T-helper 17 cell (primary cell): ENCODE data around the gene VPS35. TPM values are rescaled to one million over a fixed set of nuclear protein-coding genes. Genes with fewer than 3 reads are reported as not detected.
A peak's percentile ranks its signal among the peaks of the same experiment; 100 is the strongest.
"Not testable (repeated sequence)": the region's sequence is repeated elsewhere in the genome, so short reads cannot be mapped to it uniquely, and the experiment has no call there.

Experiments
- ATAC-seq: fragments of 150-1000 bp; cut with Tn5 transposase; 2 replicates; pipeline ENCODE4 v1.10.0; 2021; ENCODE audit warnings: mild to moderate bottlenecking, moderate library complexity
- DNase-seq, 3 donors: peaks; one replicate each; pipeline versions ENCODE4 v3.0.0 to v3.0.0-alpha.2; 2020 to 2021
- H3K9me3 ChIP-seq: one replicate; pipeline ENCODE4 v1.7.0; 2013; ENCODE audit warnings: low read length, mild to moderate bottlenecking; ENCODE audit not compliant: control insufficient read depth, poor library complexity, severe bottlenecking
- H3K27ac Mint-ChIP-seq: one replicate; pipeline ENCODE4 v1.8.0; 2022; ENCODE audit warnings: mild to moderate bottlenecking, moderate library complexity, mixed read lengths
- H3K27me3 Mint-ChIP-seq: one replicate; pipeline ENCODE4 v1.8.0; 2022; ENCODE audit warnings: mixed read lengths
- H3K36me3 Mint-ChIP-seq: one replicate; pipeline ENCODE4 v1.8.0; 2022; ENCODE audit warnings: low read depth, mixed read lengths
- H3K4me1 Mint-ChIP-seq: one replicate; pipeline ENCODE4 v1.8.0; 2022; ENCODE audit warnings: mild to moderate bottlenecking, mixed read lengths
- H3K4me3 Mint-ChIP-seq: one replicate; pipeline ENCODE4 v1.8.0; 2022; ENCODE audit warnings: mild to moderate bottlenecking, moderate library complexity, mixed read lengths
- total RNA-seq, 4 donors: library from RNA in 2 of 4; stranded (reverse) in 2 of 4; gene quantifications; one replicate each; pipeline ENCODE4 v1.2.3 and lab custom pipeline; 2022 to 2026

Gene VPS35
- total RNA-seq, 2 donors from 2014 or later, result 37.6 to 43.7 TPM

DNA sequence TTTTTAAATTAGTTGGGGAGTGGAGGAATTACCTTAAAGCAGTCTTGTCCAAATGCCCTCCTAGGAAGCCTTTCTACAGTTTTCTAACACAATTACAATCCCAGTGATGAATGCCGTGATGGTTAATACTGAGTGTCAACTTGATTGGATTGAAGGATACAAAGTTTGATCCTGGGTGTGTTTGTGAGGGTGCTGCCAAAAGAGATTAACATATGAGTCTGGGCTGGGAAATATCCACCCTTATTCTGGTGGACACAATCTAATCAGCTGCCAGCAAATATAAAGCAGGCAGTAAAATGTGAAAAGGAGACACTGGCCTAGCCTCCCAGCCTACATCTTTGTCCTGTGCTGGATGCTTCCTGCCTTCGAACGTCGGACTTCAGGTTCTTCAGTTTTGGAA is 12.6 kb upstream of the VPS35 start:
- DNase-seq (no peak), ATAC-seq (no peak)
- Mint-ChIP-seq H3K27me3 (no peaks in the 10 kb centered on the region), H3K27ac (no peak overlapping the region), H3K4me1 (no peaks in the 10 kb centered on the region), H3K4me3 (no peak overlapping the region), H3K36me3 (no peaks in the 10 kb centered on the region)
- no peaks in the 10 kb centered on the region for H3K9me3 ChIP-seq

DNA sequence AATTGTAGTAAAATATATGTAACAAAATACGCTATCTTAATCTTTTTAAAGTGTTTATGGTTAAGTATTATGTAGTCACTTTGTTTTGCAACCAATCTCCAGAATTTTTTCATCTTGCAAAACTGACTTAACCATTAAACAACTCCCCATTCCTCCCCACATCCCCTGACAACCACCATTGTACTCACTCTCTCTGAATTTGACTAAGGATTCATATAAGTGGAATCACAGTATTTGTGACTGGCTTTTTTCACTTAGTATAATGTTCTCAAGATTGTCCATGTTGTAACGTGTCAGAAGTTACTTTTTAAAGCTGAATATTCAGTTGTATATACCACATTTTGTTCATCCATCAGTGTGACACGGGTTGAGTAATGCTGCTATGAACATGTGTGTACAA is 11.1 kb upstream of the VPS35 start:
- Mint-ChIP-seq H3K4me3 (no peak overlapping the region), H3K4me1 (no peaks in the 10 kb centered on the region), H3K36me3 (no peaks in the 10 kb centered on the region), H3K27ac (no peak overlapping the region), H3K27me3 (no peaks in the 10 kb centered on the region)
- ATAC-seq (no peak), DNase-seq (no peak)
- no peaks in the 10 kb centered on the region for H3K9me3 ChIP-seq

DNA sequence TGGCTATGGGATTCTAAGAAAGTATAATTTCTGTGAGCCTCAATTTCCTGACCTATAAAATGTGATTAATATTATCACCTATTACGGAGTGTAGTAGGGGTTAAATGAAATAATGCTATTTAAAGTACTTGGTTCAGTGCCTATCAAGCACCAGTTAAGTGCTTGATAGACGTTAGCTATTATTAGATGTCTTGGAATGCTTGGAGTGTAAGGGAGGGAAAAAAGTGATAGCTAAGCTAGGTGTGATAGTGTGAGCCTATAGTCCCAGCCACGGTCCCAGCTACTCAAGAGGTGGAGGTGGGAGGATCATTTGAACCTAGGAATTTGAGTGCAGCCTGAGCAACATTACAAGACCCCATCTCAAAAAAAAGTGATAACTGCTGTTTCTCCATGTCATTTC is 8.0 kb upstream of the VPS35 start:
- Mint-ChIP-seq H3K4me1 (no peaks in the 10 kb centered on the region), H3K27ac (no peak overlapping the region), H3K36me3 (no peaks in the 10 kb centered on the region), H3K4me3 (no peak overlapping the region), H3K27me3 (no peaks in the 10 kb centered on the region)
- no peak for DNase-seq
- no peaks in the 10 kb centered on the region for H3K9me3 ChIP-seq
- ATAC-seq, result no peak

DNA sequence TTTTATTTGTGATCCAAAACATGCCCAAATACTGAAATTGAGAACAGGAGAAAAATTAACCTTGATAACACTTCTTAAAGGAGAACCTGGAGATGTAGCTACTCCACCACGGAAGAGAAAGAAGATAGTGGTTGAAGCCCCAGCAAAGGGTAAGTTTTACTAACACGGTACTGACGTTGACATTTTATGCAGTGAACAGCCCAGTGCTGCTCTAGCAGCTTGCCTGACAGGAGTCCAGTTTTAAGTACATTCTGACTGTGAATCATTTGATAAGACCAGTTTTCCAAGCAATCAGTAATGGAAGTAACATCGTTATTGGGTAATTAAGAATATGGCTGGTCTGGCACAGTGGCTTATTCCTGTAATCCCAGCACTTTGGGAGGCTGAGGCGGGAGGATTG is 7.0 kb upstream of the VPS35 start:
- H3K4me3 Mint-ChIP-seq, result no peak overlapping the region
- H3K4me1 Mint-ChIP-seq, result peaks cover 3% of the 10 kb centered on the region
- H3K36me3 Mint-ChIP-seq, result no peaks in the 10 kb centered on the region

DNA sequence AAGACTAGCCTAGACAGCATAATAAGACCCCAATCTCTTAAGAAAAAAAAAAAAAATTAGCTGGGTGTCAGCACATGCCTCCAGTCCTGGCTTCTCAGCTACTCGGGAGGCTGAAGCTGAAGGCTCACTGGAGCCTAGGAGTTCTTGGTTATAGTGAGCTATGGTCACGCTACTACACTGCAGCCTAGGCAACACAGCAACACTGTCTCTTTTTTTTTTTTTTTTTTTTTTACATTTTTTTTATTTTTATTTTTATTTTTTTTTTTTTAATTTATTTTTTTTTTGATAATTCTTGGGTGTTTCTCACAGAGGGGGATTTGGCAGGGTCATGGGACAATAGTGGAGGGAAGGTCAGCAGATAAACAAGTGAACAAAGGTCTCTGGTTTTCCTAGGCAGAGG is 4.6 kb upstream of the VPS35 start:
- no peaks in the 10 kb centered on the region for H3K9me3 ChIP-seq
- DNase-seq (no peak), ATAC-seq (no peak)
- no peaks in the 10 kb centered on the region for H3K36me3 Mint-ChIP-seq
- H3K4me1 Mint-ChIP-seq, result peaks cover 3% of the 10 kb centered on the region
- no peak overlapping the region for H3K4me3 Mint-ChIP-seq
- no peak overlapping the region for H3K27ac Mint-ChIP-seq
- no peaks in the 10 kb centered on the region for H3K27me3 Mint-ChIP-seq

More for the DNA sequence above, 7.0 kb upstream of the VPS35 start:
- H3K27me3 Mint-ChIP-seq, result no peaks in the 10 kb centered on the region
- DNase-seq (no peak), ATAC-seq (no peak)
- no peak overlapping the region for H3K27ac Mint-ChIP-seq
- H3K9me3 ChIP-seq, result no peaks in the 10 kb centered on the region

DNA sequence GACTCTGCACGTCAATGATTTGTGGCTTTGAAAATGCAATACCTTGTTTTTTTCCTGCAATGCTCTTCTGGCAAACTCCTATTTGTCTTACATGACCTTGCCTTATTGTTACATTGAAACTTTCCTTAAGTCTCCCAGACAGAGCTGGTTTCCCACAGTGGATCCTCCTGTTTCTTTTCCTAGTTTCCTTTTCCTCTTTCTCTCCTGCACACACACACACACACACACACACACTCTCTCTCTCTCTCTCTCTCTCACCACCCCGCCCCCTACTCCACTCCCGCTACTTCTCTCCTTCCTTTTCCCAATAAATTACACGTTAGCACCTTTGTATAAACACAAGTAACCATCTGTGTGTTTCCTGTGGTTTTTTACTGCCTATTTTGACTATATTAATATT is 2.7 kb upstream of the VPS35 start:
- Mint-ChIP-seq H3K4me1 (peaks cover 14% of the 10 kb centered on the region), H3K36me3 (no peaks in the 10 kb centered on the region), H3K27me3 (no peaks in the 10 kb centered on the region), H3K4me3 (no peak overlapping the region), H3K27ac (peak overlapping the region; percentile 34)
- no peak for DNase-seq
- no peaks in the 10 kb centered on the region for H3K9me3 ChIP-seq
- no peak for ATAC-seq

DNA sequence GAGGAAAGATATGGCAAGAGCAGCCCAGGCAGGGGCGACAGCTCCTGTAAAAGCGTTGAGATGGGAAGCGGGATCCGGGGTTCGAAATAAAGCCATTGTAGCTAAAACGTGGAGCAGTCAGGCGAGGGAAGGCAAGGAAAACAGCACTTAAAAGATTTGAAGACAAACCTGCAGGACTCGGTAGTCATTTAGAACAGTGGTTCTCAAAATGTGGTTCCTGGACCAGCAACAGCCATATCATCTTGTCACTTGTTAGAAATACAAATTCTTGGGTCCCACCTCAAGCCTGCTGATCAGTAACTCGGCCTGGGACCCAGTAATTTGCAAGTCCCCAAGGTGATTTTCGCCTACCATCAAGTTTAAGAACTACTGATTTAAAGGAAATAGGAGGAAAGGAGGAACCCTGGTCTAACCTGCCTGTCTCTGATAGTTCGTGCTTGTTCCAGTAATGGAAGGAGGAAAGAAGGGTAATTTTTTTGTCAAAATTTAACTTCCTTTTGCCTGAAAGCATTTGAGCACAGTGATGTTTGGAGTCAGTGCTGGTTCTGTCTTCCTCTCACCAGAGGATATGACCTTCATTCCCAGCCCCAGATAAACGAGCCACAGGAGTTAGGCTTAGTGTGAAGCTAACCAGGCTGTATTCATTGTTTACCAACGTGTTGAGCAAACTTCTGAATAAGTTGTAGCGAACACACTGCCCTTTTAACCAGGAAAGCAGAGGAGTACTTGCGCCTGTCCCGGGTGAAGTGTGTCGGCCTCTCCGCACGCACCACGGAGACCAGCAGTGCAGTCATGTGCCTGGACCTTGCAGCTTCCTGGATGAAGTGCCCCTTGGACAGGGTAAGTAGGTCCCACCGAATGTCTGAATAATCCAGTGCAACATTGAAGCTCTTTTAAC is 1.6 kb upstream of the VPS35 start:
- ATAC-seq (no peak), DNase-seq (no peak)
- Mint-ChIP-seq H3K27me3 (no peaks in the 10 kb centered on the region), H3K27ac (no peak overlapping the region), H3K4me1 (peaks cover 17% of the 10 kb centered on the region), H3K4me3 (no peak overlapping the region), H3K36me3 (no peaks in the 10 kb centered on the region)
- H3K9me3 ChIP-seq, result no peaks in the 10 kb centered on the region

DNA sequence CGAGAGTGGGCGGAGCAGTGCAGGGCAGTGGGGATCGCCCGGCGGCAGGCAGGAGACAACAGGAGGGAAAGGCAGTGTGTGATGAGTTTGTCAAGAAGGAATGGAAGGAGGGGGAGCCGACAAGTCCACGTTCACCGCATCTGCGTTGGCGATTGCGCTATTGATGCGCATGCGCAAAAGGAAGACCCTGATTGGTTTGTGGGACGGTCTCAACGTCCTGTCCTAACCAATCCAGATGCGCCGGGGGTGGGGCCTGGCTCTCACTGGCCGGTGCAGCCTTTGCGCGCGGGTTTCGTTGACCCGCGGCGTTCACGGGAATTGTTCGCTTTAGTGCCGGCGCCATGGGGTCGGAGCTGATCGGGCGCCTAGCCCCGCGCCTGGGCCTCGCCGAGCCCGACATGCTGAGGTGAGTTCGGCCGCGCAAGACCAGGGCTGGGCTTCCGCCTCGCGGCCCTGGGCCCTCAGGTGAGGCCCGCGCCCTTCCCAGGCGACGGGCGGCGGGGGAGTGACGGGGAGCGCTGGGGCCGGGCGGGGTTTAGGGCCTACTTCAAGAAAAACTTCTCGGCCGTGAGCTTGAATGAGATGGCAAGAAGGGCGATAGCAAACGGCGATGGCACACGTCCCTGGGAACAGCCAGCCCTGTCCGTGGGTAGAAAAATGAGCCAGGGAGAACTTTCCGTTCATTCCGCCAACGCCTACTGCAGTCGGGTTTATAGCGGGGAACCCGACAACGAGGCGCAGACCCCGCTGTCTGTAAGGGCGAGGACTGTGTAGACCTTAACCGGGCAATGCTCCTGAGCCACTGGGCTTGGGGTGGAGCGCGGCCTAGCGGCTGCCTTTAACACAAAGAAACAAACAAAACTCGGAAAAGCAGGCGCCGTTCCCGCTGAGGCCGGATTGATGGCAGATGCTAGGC is 645 bp upstream of the VPS35 start, which contains the start of gene ORC6:
Gene ORC6 (plus strand): TSS at position 295 of the 916 bp plus-strand sequence. CDS start 47 bp downstream, at position 342.
- no peaks in the 10 kb centered on the region for H3K36me3 Mint-ChIP-seq
- H3K4me1 Mint-ChIP-seq, result peaks cover 22% of the 10 kb centered on the region
- ATAC-seq (peak; percentile 80), DNase-seq (peak; percentile 92 to 94 (median 93))
- no peak within 1 kb of the TSS for H3K27ac Mint-ChIP-seq
- no peaks in the 10 kb centered on the region for H3K27me3 Mint-ChIP-seq
- no peaks in the 10 kb centered on the region for H3K9me3 ChIP-seq
- H3K4me3 Mint-ChIP-seq, result no peak within 1 kb of the TSS

DNA sequence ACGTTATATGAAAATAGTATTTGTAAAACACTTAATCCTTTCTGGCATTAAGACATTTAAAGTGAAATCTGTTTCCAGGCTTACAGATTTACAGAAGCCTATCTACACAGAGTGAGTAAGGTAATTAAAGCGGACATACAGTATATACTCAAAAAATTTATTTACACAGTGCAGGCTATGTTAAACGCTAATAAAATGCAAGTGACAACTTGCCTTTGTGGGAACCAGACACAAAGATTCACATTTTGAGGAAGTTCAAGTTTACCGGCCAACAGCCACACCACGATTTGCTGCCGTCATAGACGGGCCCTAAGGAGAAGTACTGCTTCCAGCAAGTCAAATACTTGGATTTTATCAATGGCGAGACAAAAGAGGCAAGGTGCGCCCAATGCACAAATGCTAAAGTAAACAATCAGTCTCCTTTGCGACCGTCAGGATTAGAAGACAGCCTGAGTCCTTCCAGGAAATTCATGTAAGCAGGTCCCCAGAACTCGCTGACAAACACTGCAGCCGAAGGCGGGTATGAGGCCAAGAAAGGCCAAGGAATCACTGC is 801 bp downstream of the VPS35 start:
- no peak overlapping the region for H3K27ac Mint-ChIP-seq
- H3K4me1 Mint-ChIP-seq, result peaks cover 26% of the 10 kb centered on the region
- no peaks in the 10 kb centered on the region for H3K9me3 ChIP-seq
- H3K4me3 Mint-ChIP-seq, result no peak overlapping the region
- no peaks in the 10 kb centered on the region for H3K27me3 Mint-ChIP-seq
- no peak for DNase-seq
- ATAC-seq, result no peak
- H3K36me3 Mint-ChIP-seq, result no peaks in the 10 kb centered on the region

DNA sequence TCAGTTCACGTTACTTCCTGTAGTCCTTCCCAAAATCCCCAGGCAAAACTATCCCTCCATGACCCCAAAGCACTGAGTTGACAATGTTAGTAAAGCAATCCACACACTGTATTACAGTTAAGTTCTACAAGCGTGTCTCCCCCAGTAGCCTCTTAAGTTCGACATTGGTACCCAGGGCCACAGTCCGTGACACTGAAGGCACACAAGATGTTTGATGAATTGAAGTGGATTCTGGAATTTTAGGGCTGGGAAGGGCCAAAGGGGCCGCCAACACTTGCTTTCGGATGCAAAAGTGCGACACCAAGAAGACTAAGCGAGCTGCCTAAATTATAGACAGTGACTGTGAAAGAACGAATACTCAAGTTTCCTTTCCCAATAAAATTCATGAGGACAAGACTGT is 1.5 kb downstream of the VPS35 start:
- H3K4me1 Mint-ChIP-seq, result peaks cover 26% of the 10 kb centered on the region
- H3K9me3 ChIP-seq, result no peaks in the 10 kb centered on the region
- H3K27me3 Mint-ChIP-seq, result no peaks in the 10 kb centered on the region
- H3K4me3 Mint-ChIP-seq, result no peak overlapping the region
- no peak for ATAC-seq
- H3K36me3 Mint-ChIP-seq, result no peaks in the 10 kb centered on the region
- H3K27ac Mint-ChIP-seq, result no peak overlapping the region
- DNase-seq, result no peak

DNA sequence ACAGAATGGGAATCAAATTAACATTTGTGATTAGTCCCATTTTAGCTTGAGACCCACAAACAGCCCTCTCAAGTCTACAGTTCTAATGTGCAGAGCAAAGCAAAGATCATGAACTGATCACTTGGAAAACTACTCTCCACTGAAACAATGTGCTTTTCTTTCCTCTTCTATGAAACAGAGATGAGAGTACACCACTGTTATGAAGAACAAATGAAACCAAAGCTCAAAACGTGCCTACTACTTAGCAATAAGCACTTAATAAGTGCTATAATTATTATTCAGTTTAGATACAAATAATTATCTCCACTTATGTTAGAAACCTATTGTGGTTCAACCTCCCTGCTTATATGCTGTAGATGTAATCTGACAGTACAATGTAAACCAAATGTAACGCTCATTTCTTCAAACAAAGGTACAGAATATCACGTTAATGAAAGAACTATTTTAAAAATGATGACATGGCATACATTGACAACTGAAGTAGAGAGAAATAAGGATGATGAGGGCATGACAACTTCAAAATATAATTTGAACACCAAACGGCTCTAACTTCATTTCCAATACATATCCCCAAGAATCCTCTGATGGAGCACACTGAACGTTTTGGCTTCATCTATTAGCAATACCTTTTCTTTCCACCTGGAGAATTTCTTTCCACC is 2.0 kb downstream of the VPS35 start:
- no peak for DNase-seq
- H3K4me3 Mint-ChIP-seq, result no peak overlapping the region
- ATAC-seq, result no peak
- H3K4me1 Mint-ChIP-seq, result peaks cover 26% of the 10 kb centered on the region
- H3K36me3 Mint-ChIP-seq, result no peaks in the 10 kb centered on the region
- H3K27me3 Mint-ChIP-seq, result no peaks in the 10 kb centered on the region
- H3K27ac Mint-ChIP-seq, result no peak overlapping the region
- no peaks in the 10 kb centered on the region for H3K9me3 ChIP-seq

DNA sequence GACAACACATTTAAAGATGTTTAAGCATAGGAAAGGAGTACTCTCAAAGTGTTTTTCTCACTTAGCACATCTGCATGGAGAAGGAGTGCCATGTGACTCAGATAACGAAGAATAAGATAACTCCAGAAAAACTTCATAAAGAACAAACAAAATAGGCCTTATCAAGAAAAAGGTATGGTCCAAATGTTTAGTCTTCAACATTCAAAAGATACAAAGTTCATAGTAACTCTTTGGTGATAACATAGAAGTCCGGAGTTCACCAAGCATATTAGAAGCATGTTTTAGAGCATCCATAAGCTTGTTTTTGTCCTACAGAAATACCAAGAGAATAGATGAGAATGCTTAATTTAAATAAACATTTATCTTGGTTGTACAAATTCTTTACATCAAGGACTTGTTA is 7.1 kb downstream of the VPS35 start:
- not testable (repeated sequence) for H3K27me3 Mint-ChIP-seq, H3K36me3 Mint-ChIP-seq, H3K27ac Mint-ChIP-seq

DNA sequence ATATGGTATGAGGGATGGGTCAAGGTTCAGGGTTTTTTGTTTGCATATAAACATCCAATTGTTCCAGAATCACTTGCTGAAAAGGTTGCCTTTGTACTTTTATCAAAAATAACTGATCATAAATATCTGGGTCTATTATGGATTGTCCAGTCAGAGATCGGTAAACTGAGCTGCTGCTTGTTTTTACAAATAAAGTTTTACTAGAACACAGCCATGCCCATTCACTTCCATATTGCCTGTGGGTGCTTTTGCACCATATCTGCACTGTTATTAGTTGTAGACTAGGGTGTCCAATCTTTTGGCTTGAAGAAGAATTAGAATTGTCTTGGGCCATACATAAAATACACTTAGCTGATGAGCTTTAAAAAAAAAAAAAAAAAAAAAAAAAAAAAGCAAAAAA is 11.0 kb downstream of the VPS35 start:
- H3K4me1 Mint-ChIP-seq, H3K27ac Mint-ChIP-seq, H3K27me3 Mint-ChIP-seq, H3K4me3 Mint-ChIP-seq, H3K36me3 Mint-ChIP-seq, DNase-seq, ATAC-seq, H3K9me3 ChIP-seq: not testable (repeated sequence)

More for the DNA sequence above, 7.1 kb downstream of the VPS35 start:
- H3K4me1 Mint-ChIP-seq, result peaks cover 15% of the 10 kb centered on the region
- not testable (repeated sequence) for H3K9me3 ChIP-seq, H3K4me3 Mint-ChIP-seq, DNase-seq, ATAC-seq
